NCI-H526 treated with DMSO at 0.1 percent for 48 hours (cell line): Measurements from ENCODE around the gene ST6GAL1.

Experiments used
- DNase-seq: peaks from one replicate; lab custom pipeline; 2025; lab: John Stamatoyannopoulos, UW

The ST6GAL1 gene

DNA sequence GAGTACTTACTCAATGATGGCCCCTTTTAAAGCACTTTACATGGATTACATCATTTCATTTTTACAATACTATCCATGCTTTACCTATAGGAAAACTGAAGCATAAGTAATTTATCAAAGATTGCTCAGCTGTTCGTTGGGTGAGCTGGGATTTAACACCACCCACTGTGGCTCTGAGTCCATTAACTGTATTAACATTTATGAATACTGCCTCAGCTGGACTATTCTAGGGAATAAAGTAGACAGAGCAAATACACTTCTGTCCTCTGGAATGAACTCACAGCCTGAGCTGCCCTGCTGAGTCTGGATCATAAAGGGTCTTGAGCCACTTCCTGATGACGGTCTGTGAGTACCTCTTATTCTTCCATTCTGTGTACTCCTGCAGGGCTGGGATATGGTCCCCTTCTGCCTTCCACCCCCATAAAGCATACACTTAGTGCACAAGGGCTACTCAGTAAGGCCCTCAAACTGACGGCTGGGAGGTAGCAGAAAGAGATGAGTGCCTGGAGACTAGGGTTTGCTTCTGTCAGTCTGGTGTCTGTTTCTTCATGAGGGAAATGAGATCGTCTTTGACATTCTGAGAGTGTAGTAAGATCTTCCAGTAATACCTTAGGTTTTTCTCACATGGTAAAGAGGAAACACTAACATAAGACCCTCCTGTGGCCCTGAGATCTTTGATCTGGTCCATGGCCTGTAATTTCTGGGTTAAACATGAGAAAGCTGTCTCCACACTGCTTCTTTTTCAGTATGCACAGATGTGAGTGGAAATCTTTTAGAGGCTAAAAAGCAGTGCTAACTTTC lies 12.6 kb upstream of the ST6GAL1 start:
- no peak for DNase-seq

DNA sequence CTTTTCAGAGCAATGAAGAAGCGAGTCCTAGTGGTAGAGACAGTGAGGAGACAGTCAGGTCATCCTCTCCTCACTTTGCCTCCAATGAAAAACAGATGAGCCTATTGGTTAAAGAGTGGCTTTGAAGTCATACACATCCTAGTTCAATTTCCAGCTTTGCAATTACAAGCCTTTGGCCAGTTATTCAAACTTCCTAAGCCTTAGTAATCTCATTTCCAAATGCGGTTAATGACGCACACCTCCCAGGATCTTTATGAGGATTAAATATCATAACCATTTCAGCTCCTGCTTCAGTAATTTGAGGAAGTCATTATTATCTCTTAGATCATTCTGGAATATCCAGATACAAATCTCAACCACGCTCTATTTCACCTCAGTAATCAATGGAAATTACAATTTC lies 10.0 kb upstream of the ST6GAL1 start:
- no peak for DNase-seq

GRCh38 chr3:186920796-186921195 lies 9.5 kb upstream of the ST6GAL1 start:
- DNase-seq = no peak

DNA sequence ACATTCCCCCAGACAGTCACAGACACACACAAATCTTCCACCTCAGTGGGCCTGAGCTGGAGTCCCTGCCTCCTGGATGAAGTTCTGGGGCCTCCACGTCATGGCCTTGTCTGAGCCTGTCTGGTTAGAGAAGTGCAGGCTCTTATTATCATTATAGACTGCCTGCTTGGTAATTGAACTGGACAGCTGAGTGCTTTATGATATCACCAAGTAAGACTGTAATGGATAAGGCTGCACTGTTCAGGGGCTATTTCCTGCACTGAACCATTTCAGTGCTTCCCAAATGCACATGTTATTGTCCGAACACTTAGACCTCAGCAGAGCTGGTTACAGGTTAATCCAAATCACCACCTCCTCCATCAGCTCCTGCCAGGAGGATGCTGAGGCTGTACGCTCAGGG lies 8.7 kb upstream of the ST6GAL1 start:
- no peak for DNase-seq

GRCh38 chr3:186922224-186922623 lies 8.1 kb upstream of the ST6GAL1 start:
- no peak for DNase-seq

- no peak for DNase-seq
Observed at GRCh38 chr3:186922790-186923189, 7.5 kb upstream of the ST6GAL1 start.

GRCh38 chr3:186923241-186923640 lies 7.1 kb upstream of the ST6GAL1 start:
- no peak for DNase-seq

GRCh38 chr3:186925826-186926225 lies 4.5 kb upstream of the ST6GAL1 start:
- no peak for DNase-seq

GRCh38 chr3:186929186-186929585 lies 1.1 kb upstream of the ST6GAL1 start:
- DNase-seq = no peak

- DNase-seq = no peak
Observed at GRCh38 chr3:186929685-186930084, 641 bp upstream of the ST6GAL1 start.

GRCh38 chr3:186930641-186931531 lies 560 bp downstream of the ST6GAL1 start:
- DNase-seq = peak; percentile 16

DNA sequence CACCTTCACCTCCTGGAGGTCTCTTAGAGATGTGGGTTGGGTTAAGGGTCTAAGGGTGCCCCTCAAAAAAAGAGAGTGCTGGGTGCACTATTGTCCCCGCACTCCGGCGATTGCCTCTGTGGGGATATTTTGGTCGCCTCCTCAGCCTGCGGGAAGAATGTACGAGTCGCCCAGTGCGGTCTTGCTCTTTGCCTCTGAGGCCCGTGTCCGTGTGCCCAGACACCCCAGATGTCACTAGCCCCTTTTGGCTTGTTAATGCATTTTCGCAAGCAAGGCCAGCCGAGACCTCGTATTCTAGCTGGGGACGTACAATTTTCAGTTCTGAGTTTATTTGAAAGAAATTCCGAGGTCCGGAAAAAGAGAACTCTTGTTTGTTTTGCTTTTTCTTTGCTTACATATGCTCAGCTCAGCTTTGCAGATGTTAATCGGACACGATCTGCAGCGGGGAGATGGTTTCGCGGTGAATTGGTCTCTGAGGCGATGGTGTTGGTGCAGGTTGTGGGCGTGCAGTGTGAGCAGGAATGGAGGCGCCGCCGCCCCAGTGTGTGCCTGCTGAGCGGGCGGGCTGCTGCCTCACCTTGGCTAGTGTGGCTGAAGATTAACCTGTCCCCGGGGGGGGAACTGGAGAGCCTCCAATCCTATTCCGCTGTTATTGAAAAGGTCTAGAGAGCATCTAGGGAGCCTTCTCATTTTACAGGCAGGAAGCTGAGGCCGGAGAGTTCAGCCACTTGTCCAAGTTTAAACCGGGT lies 1.4 kb downstream of the ST6GAL1 start:
- peak; percentile 17 for DNase-seq

- DNase-seq = no peak
Observed at GRCh38 chr3:186932281-186933181, 2.2 kb downstream of the ST6GAL1 start.

- no peak for DNase-seq
Observed at GRCh38 chr3:186933816-186934215, 3.5 kb downstream of the ST6GAL1 start.

DNA sequence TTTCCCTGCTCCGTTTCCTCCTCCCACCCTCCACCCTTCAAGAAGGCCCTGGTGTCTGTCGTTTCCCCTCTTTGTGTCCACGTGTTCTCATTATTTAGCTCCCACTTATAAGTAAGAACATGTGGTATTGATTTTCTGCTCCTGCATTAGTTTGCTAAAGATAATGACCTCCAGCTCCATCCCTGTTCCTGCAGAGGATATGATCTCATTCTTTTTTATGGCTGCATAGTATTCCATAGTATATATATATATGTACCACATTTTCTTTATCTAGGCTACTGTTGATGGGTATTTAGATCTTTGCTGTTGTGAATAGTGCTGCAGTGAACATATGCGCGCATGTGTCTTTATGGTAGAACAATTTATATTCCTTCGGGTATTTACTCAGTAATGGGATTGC lies 4.8 kb downstream of the ST6GAL1 start:
- no peak for DNase-seq

DNA sequence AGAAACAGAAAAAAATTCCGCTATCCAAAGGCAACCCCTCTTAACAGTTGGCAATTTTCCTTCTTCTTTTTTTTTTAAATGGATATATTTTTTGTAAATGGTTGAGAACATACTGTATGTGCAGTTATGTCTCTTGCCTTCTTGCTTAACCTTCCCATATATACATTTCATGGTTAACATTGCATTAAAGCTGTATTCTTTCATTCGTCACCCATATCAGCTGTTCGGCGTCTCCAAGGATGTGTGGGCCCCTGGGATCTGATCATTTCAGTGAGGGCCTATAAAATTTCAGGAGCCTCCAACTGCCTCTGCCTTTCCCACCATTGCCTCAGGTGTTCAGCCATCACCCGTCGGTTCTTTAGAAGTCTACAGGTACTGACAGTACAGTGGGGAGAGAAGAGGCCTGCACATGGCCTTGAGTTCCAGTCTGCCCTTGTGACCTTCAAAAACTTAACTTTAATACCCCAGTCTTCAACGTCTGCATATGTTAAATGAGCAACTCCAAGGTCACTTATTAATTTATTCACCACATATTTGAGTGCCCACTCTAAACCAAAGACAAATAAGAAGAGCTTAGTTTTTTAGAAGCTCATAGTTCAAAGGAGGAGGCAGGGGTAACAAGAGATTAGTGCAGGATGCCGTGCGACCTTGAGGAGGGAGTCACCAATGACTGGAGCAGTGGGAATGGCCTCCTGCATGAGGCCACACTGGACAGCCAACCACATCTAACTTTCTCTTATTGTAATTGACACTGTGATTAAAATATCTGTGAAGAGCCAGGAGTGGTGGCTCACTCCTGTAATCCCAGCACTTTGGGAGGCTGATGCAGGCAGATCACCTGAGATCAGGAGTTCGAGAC lies 6.9 kb downstream of the ST6GAL1 start:
- no peak for DNase-seq

- no peak for DNase-seq
Observed at GRCh38 chr3:186938716-186939115, 8.4 kb downstream of the ST6GAL1 start.

- DNase-seq = no peak
Observed at GRCh38 chr3:186939536-186939935, 9.2 kb downstream of the ST6GAL1 start.

- DNase-seq = no peak
Observed at GRCh38 chr3:186940967-186941366, 10.6 kb downstream of the ST6GAL1 start.

GRCh38 chr3:186942168-186942567 lies 11.8 kb downstream of the ST6GAL1 start:
- no peak for DNase-seq
